HG02943 (cell line): ENCODE results near the gene TRAFD1.
A peak's percentile ranks its signal among the peaks of the same experiment; 100 is the strongest.
"Not testable (repeated sequence)": the region's sequence is repeated elsewhere in the genome, so short reads cannot be mapped to it uniquely, and the experiment has no call there.

Experiments used
- ATAC-seq: cut with Tn5 transposase; IDR thresholded peaks from one replicate; pipeline ENCODE4 v1.9.1; 2021; ENCODE audit warnings: mild to moderate bottlenecking, low read depth, moderate library complexity; ENCODE audit not compliant: unreplicated experiment

TRAFD1 gene, protein sequence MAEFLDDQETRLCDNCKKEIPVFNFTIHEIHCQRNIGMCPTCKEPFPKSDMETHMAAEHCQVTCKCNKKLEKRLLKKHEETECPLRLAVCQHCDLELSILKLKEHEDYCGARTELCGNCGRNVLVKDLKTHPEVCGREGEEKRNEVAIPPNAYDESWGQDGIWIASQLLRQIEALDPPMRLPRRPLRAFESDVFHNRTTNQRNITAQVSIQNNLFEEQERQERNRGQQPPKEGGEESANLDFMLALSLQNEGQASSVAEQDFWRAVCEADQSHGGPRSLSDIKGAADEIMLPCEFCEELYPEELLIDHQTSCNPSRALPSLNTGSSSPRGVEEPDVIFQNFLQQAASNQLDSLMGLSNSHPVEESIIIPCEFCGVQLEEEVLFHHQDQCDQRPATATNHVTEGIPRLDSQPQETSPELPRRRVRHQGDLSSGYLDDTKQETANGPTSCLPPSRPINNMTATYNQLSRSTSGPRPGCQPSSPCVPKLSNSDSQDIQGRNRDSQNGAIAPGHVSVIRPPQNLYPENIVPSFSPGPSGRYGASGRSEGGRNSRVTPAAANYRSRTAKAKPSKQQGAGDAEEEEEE

DNA sequence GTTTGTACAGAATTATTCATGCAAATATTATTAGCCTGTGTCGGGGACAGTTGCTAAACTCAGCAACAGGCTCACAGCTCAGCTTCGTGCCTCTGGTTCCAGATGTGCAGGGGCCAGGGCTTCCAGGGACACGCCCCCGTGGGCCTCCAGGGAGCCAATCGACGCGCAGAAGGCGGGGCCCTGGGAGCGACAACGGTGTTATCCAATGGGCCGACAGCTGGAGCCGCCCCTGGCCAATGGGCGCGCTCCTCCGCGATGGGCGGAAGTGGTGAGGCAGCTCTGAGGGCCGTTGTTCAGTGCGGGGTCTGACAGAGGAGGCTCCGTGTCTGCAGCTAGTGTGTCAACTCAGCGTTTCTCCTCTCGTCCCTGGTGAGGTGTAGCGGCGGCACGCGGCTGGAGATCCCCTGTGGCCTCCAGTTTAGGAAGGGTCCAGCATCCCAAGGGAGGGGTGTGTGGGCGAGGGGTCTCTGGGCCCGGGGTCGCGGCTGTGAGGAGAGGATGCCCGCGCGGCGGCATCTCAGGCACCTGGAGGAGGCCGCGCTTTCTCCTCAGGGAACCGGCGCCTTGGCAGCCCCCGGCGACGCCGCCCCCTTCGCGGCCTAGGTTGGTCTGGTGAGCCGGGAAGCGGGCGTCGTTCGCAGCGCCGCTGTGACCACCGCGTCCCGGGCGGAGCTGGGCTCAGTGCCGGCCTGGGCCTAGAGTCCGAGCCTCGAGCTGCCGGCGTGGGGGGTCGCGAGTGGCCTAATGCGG lies at the start of gene TRAFD1:
TSS of gene TRAFD1 (plus strand) at position 311 of the 750 bp plus-strand sequence. CDS start 4,963 bp downstream, outside the sequence.
- peak; percentile 90 for ATAC-seq

DNA sequence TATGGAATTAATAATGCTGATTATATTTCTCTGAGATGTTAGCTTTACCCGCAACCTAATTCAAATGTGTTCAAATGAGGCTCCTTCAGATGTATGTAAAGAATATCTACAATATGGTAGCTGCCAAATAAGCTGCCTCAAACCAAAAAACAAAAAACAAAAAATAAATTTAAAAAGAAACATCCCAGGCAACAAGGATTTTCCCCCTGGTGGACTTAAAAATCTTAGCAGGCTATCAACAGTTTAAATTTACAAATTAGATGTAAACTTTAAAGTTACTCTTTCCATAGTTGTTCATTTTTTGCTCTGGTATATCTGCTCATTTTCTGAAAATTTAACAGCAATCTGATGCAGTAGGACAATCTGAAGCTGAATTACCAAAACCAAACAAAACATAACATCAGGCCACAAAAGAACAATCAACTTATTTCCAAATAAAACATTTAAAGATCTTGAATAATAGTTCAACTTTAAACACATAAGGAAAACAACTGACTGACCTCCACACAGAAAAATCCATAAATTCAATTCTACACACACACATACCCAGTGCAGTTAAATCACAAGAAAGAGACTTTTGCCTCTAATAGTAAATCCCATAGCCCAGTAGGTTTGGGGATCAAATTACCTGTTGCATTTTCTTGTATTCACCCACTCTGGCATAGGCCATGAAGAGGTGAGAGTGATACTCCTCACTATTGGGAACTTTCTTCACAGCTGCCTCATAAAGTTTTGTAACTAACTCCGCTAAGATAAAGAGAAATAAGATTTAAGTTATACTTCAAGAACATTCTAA lies 38.1 kb upstream of the TRAFD1 start:
- ATAC-seq = no peak

DNA sequence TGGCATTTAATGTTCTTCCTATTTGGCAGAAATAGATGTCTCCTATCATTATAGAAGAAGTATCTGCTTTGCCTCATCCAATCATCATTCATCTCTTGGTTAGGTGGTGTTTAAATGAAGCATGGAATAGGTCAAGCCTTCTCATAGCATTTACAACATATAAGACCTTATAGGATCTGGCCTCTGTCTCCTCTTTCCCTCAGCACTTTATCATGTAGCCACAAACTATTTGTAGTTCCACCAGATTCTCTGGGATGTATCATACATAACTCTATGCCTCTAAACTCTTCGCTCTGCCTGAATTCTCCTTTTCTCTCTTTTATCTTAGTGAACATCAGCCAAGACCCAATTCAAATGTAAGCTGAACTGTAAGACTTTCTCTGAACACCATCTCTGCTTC lies 37.5 kb upstream of the TRAFD1 start:
- ATAC-seq = no peak

DNA sequence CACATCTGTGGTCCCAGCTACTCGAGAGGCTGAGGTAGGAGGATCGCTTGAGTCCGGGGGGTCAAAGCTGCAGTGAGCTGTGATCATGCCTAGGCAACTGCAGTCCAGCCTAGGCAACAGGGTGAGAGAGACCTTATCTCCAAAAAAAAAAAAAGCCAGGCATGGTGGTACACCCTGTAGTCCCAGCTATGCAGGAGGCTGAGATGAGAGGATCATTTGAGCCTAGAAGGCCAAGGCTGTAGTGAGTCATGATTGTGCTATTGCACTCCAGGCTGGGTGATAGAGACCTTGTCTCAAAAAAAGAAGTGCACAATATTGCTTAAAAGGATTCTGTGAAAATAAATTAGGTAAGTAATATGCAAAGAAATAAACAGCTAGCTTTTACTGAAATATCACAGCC lies 33.8 kb upstream of the TRAFD1 start:
- no peak for ATAC-seq

DNA sequence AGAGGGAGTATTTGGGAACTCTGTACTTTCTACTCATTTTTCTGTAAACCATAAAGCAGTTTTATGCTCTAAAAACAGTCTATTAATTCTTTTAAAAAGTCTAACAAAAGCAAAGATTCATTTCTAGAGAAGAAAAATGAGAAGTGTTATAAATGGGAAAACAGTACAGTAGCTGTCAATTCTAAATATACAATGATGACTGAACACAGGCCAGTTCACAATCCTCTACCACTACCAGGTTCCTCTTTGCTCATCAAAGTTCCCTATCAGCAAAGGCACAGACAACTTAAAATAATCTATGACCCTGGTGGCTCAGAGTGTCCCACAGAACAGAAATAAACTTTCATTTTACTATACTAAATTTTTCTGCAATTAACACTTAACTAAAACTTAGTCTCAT lies 29.3 kb upstream of the TRAFD1 start:
- ATAC-seq = no peak

DNA sequence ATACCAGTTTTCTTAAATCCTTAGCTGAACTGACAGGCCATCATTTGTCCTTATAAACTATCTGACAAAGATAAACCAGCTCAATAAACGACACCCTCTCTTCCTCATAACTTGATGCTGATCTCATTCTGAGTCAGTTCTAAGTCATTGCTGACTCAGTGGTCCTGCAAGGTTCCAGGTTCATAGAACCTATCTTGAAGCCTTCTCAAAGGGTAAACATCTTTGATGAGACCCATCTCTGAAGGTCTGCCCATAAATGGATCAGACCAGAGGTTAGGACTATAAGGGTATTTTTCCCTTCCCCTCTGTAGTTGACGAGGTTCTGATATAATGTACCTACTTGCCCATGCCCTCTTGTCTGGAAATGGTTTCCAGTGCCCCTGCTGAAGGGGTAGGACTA lies 28.7 kb upstream of the TRAFD1 start:
- ATAC-seq = no peak

DNA sequence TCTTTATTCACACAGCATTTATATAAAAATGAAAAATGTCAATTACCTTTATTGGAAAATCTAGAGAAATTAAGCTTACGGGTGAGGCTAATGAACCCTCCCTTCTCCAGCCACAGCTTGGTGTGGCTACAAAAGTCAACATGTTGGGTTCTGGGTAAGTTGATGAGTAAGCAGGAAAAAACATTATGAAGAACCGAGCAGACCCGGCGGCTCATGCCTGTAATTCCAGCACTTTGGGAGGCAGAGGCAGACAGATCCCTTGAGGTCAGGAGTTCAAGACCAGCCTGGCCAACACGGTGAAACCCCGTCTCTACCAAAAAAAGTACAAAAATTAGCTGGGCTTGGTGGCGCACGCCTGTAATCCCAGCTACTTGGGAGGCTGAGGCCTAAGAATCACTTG lies 27.7 kb upstream of the TRAFD1 start:
- ATAC-seq = no peak

DNA sequence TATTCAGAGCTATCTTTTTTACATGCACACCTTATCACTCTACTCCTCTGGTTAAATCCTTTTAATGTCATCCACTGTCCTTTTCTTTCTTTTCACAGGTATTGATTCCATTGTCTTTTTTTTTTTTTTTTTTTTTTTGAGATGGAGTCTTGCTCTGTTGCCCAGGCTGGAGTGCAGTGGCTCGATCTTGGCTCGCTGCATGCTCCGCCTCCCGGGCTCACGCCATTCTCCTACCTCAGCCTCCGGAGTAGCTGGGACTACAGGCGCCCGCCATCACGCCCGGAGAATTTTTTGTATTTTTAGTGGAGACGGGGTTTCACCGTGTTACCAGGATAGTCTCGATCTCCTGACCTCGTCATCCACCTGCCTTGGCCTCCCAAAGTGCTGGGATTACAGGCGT lies 24.9 kb upstream of the TRAFD1 start:
- ATAC-seq = not testable (repeated sequence)

DNA sequence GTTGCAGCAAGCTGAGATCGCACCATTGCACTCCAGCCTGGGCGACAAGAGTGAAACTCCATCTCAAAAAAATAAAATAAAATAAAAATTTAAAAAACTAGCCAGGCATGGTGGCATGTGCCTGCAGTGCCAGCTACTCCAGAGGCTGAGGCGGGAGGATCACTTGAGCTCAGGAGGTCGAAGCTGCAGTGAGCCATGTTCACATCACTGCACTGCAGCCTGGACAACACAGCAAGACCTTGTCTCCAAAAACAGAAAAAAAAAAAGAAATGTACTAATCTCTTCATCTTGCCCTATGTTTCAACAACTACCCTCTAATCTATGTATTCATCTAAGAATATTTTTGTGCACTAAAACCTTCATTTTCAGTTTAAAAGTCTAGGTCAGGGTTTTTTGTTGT lies 23.2 kb upstream of the TRAFD1 start:
- no peak for ATAC-seq

DNA sequence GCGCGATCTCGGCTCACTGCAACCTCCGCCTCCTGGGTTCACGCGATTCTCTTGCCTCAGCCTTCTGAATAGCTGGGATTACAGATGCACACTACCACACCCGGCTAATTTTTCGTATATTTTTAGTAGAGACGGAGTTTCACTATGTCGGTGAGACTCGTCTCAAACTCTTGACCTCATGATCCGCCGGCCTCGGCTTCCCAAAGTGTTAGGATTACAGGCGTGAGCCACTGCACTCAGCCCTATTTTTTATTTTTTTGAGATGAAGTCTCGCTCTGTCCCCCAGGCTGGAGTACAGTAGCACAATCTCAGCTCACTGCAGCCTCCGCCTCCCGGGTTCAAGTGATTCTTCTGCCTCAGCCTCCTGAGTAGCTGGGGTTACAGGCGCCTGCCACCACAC lies 22.6 kb upstream of the TRAFD1 start:
- ATAC-seq = not testable (repeated sequence)

DNA sequence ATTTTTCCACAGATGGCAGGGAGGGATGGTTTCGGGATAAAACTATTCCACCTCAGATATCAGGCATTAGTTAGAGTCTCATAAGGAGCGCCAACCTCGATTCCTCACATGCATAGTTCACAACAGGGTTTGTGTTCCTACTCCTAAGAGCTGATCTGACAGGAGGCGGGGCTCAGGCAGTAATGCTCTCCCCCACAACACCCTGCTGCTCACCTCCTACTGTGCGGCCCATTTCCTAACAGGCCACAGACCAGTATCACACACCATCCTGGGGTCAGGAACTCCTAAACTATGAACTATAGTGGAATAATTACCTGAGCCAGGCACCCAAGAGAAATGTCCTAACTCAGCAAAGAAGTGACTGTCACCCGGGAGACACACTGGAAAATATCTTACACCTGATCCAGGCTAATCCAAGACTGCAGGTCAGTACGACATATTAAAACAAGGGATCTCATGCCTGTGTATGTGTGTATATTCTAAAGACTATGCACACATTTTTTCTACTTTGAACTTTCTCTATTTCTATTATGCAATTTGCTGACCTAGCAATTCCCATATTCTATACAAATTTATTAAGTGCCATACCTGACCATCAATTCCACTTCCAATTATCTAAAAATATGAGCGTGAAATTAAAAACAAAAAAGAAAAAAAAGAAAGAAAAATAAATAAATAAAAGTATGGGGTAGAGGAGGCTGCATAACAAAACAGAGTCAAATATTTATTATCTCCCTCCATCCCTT lies 21.4 kb upstream of the TRAFD1 start:
- ATAC-seq = no peak

DNA sequence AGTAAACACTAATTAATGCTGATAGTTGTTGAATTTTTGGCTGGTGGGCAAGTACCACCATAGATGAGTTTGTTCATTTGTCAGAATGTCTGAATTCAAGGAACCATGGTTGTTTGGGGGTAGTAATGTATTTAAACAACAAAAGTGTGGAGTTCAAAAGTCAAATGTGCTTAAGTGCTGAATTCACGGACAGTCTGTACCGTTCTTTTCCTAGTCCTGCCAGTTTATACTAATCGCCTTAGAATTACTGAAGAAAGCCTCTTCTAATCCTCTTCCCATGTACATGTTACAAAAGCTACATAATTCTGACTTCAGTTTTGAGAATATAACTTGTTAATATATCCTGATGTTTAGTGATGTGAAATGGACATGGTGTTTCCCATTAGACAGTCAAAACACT lies 19.5 kb upstream of the TRAFD1 start:
- no peak for ATAC-seq

DNA sequence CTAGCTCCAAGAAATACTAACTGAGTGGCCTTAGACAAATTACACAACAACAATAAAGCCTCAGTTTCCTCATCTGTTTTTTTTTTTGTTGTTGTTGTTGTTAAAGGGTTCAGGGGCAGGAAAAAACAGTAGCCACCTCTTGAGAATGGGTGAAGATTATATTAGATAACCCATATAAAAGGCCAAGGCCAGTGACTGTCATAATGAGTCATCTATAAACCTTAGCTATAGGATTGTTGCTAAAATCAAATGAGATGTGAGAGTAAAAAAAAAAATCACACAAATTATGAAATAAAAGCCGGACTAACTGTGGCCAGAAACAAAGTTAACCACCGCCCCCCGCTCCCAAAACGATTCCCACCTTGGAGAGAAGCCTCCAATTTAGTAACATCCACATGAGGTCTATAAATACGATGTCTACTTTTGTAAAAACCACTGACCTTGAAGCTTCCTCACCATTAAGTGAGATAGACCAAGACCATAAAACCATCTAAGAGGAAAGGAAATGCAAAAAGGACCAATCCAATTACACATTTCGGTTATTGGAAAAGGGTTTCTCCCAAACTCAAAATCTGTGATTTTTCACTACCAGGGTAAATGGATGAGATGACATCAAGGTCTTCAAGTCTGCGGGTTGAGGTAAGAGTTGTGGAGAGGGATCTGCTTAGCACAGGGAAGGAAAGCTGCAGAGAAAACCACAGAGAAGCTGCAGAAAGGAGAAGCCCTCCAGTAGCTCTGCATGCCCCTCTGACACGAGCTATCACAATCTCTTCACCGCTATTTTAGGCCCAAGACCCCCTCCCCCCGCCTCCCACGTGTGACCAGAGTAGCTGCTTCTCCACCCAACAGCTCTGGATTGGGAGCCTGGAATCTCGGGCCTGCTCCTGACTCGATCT lies 17.8 kb upstream of the TRAFD1 start:
- no peak for ATAC-seq

DNA sequence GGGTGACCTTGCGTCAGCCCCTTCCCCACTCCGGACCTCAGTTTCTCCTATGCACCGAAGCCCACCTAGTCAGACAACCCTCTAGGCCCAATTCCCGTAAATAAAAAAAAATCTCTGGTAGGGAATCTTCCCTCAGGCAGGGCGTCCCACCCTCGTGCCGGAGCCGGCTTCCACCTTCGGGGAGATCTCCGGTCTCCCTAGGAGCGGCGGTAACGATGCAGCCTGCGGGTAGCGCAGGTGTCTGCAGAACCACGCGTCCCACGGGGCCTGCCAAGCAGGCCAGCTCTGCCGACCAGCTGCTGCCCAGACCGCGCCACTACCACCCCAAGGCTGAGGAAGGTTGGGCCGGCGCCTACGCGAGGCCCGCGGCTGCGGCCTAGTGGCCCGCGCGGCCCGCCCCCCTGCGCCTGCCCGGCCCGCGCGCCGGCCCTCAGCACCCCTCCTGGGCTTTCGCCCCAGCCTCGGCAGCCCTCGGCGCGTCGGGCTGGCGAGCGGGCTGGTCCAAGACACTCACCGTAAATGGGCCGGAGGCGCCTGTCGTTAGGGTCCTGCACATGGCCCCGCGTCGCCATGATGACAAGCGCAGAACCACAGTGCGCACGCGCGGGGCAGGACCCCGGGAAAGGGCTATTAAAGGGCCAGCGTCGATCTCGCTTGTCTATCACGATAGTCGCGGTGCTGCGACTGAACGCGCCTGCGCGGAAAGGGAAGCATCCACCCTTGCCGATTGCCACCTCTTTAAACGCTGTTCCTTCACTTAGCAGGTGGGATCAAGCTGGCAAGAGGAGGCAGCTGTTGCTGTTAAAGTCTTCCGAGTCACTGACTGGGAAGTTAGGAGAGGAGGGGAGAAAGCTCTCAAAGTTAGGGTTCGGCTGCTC lies 16.9 kb upstream of the TRAFD1 start, which contains the start of gene NAA25:
TSS of gene NAA25 (minus strand) at position 582 of the 878 bp plus-strand sequence. CDS start at position 572, 10 bp downstream.
- ATAC-seq = peak; percentile 56

DNA sequence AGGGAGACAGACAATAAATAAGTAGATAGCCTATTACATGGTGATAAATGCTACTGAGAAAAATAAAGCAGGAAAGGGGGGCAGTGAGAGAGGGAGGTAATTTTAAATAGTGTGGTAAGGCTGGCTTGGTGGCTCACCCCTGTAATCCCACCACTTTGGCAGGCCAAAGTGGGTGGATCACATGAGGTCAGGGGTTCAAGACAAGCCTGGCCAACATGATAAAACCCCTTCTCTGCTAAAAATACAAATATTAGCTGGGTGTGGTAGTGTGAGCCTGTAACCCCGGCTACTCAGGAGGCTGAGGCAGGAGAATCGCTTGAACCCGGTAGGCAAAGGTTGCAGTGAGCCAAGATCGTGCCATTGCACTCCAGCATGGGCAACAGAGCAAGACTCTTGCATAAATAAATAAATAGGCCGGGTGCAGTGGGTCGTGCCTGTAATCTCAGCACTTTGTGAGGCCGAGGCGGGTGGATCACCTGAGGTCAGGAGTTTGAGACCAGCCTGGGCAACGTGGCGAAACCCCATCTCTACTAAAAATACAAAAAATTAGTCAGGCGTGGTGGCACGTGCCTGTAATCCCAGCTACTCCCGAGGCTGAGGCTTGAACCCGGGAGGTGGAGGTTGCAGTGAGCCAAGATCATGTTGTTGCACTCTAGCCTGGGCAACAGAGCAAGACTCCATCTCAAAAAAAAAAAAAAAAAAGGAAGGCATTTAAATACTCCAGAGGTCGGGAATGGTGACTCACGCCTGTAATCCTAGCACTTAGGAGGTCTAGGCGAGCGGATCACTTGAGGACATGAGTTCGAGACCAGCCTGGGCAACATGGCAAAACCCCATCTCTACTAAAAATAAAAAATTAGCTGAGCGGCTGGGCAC lies 14.3 kb upstream of the TRAFD1 start:
- ATAC-seq = not testable (repeated sequence)

DNA sequence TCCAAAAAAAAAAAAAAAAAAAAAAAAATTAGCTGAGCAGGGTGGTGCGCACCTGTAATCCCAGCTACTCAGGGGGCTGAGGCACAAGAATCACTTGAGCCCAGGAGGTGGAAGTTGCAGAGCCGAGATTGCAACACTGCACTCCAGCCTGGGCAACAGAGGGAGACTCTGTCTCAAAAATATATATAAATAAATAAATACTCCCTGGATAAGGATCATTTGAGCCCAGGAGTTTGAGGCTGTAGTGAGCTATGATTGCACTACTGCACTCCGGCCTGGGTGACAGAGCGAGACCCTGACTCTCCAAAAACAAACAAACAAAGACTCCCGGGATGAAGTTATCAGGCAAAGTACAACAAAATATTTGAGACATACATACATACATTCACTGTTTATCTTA lies 13.4 kb upstream of the TRAFD1 start:
- ATAC-seq = no peak
